KMS-11 (cell line): ENCODE data around the gene MTMR2.

Experiments used
- H2AFZ ChIP-seq: fragments of 200-600 bp; sonication (generic); 2 replicates; pipeline ENCODE4 v1.6.1; 2016; ENCODE audit warnings: antibody characterized with exemption, mixed run types, low read depth
- H3K27ac ChIP-seq: fragments of 200-600 bp; sonication (generic); 2 replicates; pipeline ENCODE4 v1.6.1; 2016; ENCODE audit warnings: mild to moderate bottlenecking, mixed run types
- H3K27me3 ChIP-seq: fragments of 200-600 bp; sonication (generic); 2 replicates; pipeline ENCODE4 v1.6.1; 2017; ENCODE audit warnings: mild to moderate bottlenecking, low read depth, mixed run types, moderate library complexity; ENCODE audit not compliant: insufficient read depth
- H3K36me3 ChIP-seq: fragments of 200-600 bp; sonication (generic); 2 replicates; pipeline ENCODE4 v1.6.1; 2017; ENCODE audit warnings: mild to moderate bottlenecking, mixed run types; ENCODE audit not compliant: insufficient read depth
- H3K4me1 ChIP-seq: fragments of 200-600 bp; sonication (generic); 2 replicates; pipeline ENCODE4 v1.6.1; 2016; ENCODE audit warnings: mild to moderate bottlenecking, low read depth, mixed run types; ENCODE audit not compliant: poor library complexity, severe bottlenecking
- H3K4me2 ChIP-seq: fragments of 200-600 bp; sonication (generic); 2 replicates; pipeline ENCODE4 v1.7.0; 2016; ENCODE audit warnings: mild to moderate bottlenecking, mixed run types
- H3K4me3 ChIP-seq: fragments of 200-600 bp; sonication (generic); IDR thresholded peaks from 2 replicates; pipeline ENCODE4 v1.6.1; 2017; ENCODE audit warnings: low read depth, low read length, mixed read lengths; ENCODE audit not compliant: insufficient read depth
- H3K79me2 ChIP-seq: fragments of 200-600 bp; sonication (generic); 2 replicates; pipeline ENCODE4 v1.6.1; 2016; ENCODE audit warnings: low read depth, mixed run types; ENCODE audit not compliant: insufficient read depth
- H3K9ac ChIP-seq: fragments of 200-600 bp; sonication (generic); 2 replicates; pipeline ENCODE4 v1.6.1; 2016; ENCODE audit warnings: mild to moderate bottlenecking, mixed run types
- H4K20me1 ChIP-seq: fragments of 200-600 bp; sonication (generic); 2 replicates; pipeline ENCODE4 v1.6.1; 2016; ENCODE audit warnings: mild to moderate bottlenecking, mixed run types; ENCODE audit not compliant: insufficient read depth
- TF ChIP-seq, protein P1 (sequence below): fragments of 200-600 bp; sonication (generic); conservative IDR thresholded peaks from 2 replicates; pipeline ENCODE4 v1.6.1; 2017; ENCODE audit warnings: low read depth, mild to moderate bottlenecking, antibody characterized with exemption, low read length, moderate library complexity, mixed read lengths

Gene MTMR2

DNA sequence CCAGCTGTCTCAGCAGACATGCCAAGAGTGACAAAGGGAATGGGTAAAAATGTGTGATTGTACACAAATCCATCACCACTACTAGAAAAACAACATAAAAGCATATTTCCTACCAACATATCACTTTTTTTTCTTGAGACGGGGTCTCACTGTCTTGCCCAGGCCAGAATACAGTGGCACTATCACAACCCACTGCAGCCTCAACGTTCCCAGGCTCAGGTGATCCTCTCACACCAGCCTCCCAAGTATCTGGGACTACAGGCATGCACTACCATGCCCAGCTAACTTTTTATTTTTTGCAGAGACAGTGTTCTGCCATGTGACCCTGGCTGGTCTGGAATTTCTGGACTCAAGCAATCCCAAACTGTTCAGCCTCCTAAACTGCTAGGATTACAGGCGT is 5.2 kb downstream of the MTMR2 start:
- no peak overlapping the region for H2AFZ ChIP-seq
- no peak overlapping the region for H3K4me3 ChIP-seq
- H3K36me3 ChIP-seq, result no peaks in the 10 kb centered on the region
- no peaks in the 10 kb centered on the region for H3K4me1 ChIP-seq
- TF ChIP-seq, protein P1, sequence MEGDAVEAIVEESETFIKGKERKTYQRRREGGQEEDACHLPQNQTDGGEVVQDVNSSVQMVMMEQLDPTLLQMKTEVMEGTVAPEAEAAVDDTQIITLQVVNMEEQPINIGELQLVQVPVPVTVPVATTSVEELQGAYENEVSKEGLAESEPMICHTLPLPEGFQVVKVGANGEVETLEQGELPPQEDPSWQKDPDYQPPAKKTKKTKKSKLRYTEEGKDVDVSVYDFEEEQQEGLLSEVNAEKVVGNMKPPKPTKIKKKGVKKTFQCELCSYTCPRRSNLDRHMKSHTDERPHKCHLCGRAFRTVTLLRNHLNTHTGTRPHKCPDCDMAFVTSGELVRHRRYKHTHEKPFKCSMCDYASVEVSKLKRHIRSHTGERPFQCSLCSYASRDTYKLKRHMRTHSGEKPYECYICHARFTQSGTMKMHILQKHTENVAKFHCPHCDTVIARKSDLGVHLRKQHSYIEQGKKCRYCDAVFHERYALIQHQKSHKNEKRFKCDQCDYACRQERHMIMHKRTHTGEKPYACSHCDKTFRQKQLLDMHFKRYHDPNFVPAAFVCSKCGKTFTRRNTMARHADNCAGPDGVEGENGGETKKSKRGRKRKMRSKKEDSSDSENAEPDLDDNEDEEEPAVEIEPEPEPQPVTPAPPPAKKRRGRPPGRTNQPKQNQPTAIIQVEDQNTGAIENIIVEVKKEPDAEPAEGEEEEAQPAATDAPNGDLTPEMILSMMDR, result no peak
- H4K20me1 ChIP-seq, result no peaks in the 10 kb centered on the region
- no peak overlapping the region for H3K4me2 ChIP-seq
- H3K27ac ChIP-seq, result no peak overlapping the region
- H3K79me2 ChIP-seq, result no peaks in the 10 kb centered on the region
- no peak overlapping the region for H3K9ac ChIP-seq
- no peaks in the 10 kb centered on the region for H3K27me3 ChIP-seq

DNA sequence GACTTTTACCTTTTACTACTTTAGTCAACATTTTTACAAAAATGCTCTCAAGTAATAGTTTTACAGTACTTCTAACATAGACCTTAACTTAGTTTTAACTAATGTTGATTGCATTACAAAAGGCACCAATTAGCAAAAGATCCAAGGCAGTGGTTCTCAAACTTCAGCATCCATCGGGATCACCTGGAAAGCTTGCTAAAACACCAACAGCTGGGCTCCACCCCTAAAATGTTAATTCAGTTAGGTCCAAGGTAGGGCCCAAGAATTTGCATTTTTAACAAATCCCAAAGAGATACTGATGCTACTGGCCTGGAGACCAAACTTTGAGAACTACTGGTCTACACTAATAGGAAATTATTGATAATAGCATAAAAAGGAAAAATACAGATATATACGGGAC is 5.9 kb downstream of the MTMR2 start:
- Histone ChIP-seq H4K20me1 (no peaks in the 10 kb centered on the region), H3K79me2 (no peaks in the 10 kb centered on the region)

DNA sequence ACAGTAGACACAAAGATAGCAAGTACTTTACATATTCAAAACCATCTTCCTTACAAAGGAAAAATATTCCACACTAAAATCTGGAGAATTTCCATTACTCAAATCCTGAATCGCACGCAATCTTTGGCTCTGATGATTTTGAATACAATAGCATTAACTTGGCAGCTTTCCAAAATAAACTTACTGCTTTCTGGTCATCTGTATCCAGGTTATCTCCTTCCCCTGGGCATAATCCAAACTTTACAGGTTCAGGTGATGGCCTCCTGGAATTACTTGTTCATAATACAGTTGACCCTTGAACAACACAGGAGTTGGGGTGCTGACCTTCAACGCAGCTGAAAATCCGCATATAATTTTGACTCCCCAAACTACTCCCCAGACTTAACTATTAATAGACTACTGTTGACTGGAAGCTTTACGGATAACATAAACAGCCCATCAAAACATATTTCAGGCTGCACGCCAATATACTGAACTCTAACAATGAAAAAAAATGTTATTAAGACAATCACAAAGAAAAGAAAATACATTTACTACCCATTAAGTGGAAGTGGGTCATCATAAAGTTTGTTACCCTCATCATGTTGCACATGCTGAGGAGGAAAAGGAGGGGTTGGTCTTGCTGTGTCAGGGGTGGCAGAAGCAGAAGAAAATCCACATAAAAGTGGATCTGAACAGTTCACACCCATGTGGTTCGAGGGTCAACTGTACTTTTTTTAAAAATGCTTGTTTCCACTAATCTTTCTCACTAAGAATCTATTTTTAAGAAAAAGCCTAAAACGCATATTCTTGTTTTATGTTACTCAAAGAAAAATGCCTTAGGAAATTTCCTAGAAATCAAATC is 6.5 kb downstream of the MTMR2 start:
- TF ChIP-seq, protein P1, result no peak
- no peaks in the 10 kb centered on the region for H4K20me1 ChIP-seq
- H3K36me3 ChIP-seq, result no peaks in the 10 kb centered on the region
- H3K4me1 ChIP-seq, result no peaks in the 10 kb centered on the region
- H3K9ac ChIP-seq, result no peak overlapping the region
- no peak overlapping the region for H3K4me2 ChIP-seq
- no peak overlapping the region for H3K27ac ChIP-seq
- H3K79me2 ChIP-seq, result no peaks in the 10 kb centered on the region
- no peak overlapping the region for H3K4me3 ChIP-seq
- H2AFZ ChIP-seq, result no peak overlapping the region
- H3K27me3 ChIP-seq, result no peaks in the 10 kb centered on the region

More for the DNA sequence above, 5.9 kb downstream of the MTMR2 start:
- Histone ChIP-seq H3K9ac (no peak overlapping the region), H3K4me3 (no peak overlapping the region), H3K27me3 (no peaks in the 10 kb centered on the region), H3K27ac (no peak overlapping the region), H3K36me3 (no peaks in the 10 kb centered on the region), H3K4me2 (no peak overlapping the region), H3K4me1 (no peaks in the 10 kb centered on the region), H2AFZ (no peak overlapping the region)
- TF ChIP-seq, protein P1, result no peak

DNA sequence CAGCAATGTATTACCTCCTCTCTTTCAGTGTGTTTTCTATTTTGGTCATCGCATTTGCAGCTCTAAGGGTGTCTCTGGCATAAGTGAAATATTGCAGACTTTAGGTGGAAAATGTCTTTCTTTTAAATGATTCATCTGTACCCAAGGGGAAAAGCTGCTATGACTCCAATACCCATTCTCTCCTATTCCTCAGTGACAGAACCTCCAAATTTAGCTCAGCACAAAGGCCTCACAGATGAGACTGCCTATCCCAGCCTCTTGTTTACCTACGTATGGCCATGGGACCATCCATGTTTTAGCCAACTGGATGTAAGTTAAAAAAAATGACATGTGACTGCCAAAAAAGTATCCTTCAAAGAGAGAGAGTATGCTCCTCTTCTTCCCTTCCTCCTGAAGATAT is 7.9 kb downstream of the MTMR2 start:
- no peaks in the 10 kb centered on the region for H3K36me3 ChIP-seq
- no peaks in the 10 kb centered on the region for H3K4me1 ChIP-seq
- H4K20me1 ChIP-seq, result no peaks in the 10 kb centered on the region
- H3K27ac ChIP-seq, result no peak overlapping the region
- H3K9ac ChIP-seq, result no peak overlapping the region
- TF ChIP-seq, protein P1, result no peak
- H3K4me2 ChIP-seq, result no peak overlapping the region
- no peak overlapping the region for H2AFZ ChIP-seq
- no peaks in the 10 kb centered on the region for H3K27me3 ChIP-seq
- no peak overlapping the region for H3K4me3 ChIP-seq
- no peaks in the 10 kb centered on the region for H3K79me2 ChIP-seq
